HepG2 (cell line): ENCODE data around the gene PRDX3. TPM values are rescaled to one million over a fixed set of nuclear protein-coding genes. Genes with fewer than 3 reads are reported as not detected.

Experiments
- CBX5 ChIP-seq: sonication (generic); formaldehyde crosslinking; IDR thresholded peaks from 2 replicates; pipeline ENCODE4 v1.4.0; 2020; ENCODE audit warnings: missing genetic modification reagents, borderline replicate concordance
- CHD2 ChIP-seq: IDR thresholded peaks from 2 replicates; pipeline ENCODE4 v1.6.1; 2011; ENCODE audit warnings: low read depth, low read length, improper control_type of control experiment
- CSRNP1 ChIP-seq: sonication (generic); formaldehyde crosslinking; IDR thresholded peaks from 2 replicates; pipeline ENCODE4 v1.8.1; 2023; ENCODE audit warnings: mild to moderate bottlenecking, missing genetic modification reagents
- GRHL1 ChIP-seq: sonication (generic); formaldehyde crosslinking; conservative IDR thresholded peaks from 2 replicates; pipeline ENCODE4 v1.8.0; 2022; ENCODE audit warnings: missing genetic modification reagents
- MLLT10 ChIP-seq: sonication (generic); formaldehyde crosslinking; IDR thresholded peaks from 2 replicates; pipeline ENCODE4 v1.4.0; 2020; ENCODE audit warnings: missing genetic modification reagents
- NFATC3 ChIP-seq: sonication (generic); formaldehyde crosslinking; IDR thresholded peaks from 2 replicates; pipeline ENCODE4 v1.5.1; 2020; ENCODE audit warnings: mild to moderate bottlenecking, missing genetic modification reagents
- PITX1 ChIP-seq: sonication (generic); formaldehyde crosslinking; IDR thresholded peaks from 2 replicates; pipeline ENCODE4 v1.5.1; 2020; ENCODE audit warnings: mild to moderate bottlenecking, missing genetic modification reagents
- PRMT3 ChIP-seq: sonication (generic); formaldehyde crosslinking; IDR thresholded peaks from 2 replicates; pipeline ENCODE4 v1.8.1; 2022; ENCODE audit warnings: low read depth, mild to moderate bottlenecking, moderate library complexity, missing genetic modification reagents, borderline replicate concordance
- RFX3 ChIP-seq: IDR thresholded peaks from 2 replicates; pipeline ENCODE4 v1.6.1; 2016; ENCODE audit warnings: missing biosample characterization, missing genetic modification reagents
- SRSF9 ChIP-seq: fragments of 200-400 bp; formaldehyde crosslinking; IDR thresholded peaks from 2 replicates; pipeline ENCODE4 v1.6.1; 2018; ENCODE audit warnings: borderline replicate concordance, mild to moderate bottlenecking, low read depth, low read length; ENCODE audit not compliant: insufficient read depth, poor library complexity, severe bottlenecking
- TBX3 ChIP-seq: fragments of 450-650 bp; IDR thresholded peaks from 2 replicates; pipeline ENCODE4 v1.6.1; 2017; ENCODE audit warnings: antibody characterized with exemption, mild to moderate bottlenecking, inconsistent platforms, borderline replicate concordance
- TMF1 ChIP-seq: sonication (generic); formaldehyde crosslinking; IDR thresholded peaks from 2 replicates; pipeline ENCODE4 v1.8.1; 2022; ENCODE audit warnings: low read depth, missing genetic modification reagents
- ZBTB7A ChIP-seq: sonication (generic); formaldehyde crosslinking; IDR thresholded peaks from 2 replicates; pipeline ENCODE4 v1.8.0; 2022; ENCODE audit warnings: mild to moderate bottlenecking, missing genetic modification reagents
- ZFYVE20 ChIP-seq: sonication (generic); formaldehyde crosslinking; IDR thresholded peaks from 2 replicates; pipeline ENCODE4 v1.8.0; 2023; ENCODE audit warnings: low read depth, mild to moderate bottlenecking, moderate library complexity, missing genetic modification reagents, borderline replicate concordance
- ZNF432 ChIP-seq: sonication (generic); formaldehyde crosslinking; IDR thresholded peaks from 2 replicates; pipeline ENCODE4 v1.5.0; 2020; ENCODE audit warnings: missing genetic modification reagents, mild to moderate bottlenecking, borderline replicate concordance
- ZNF460 ChIP-seq: sonication (generic); formaldehyde crosslinking; IDR thresholded peaks from 2 replicates; pipeline ENCODE4 v1.5.1; 2020; ENCODE audit warnings: missing genetic modification reagents, mild to moderate bottlenecking, borderline replicate concordance
- ZNF556 ChIP-seq: sonication (generic); formaldehyde crosslinking; IDR thresholded peaks from 2 replicates; pipeline ENCODE4 v1.4.0; 2020; ENCODE audit warnings: mild to moderate bottlenecking, missing genetic modification reagents, borderline replicate concordance
- ZNF598 ChIP-seq: sonication (generic); formaldehyde crosslinking; IDR thresholded peaks from 2 replicates; pipeline ENCODE4 v1.5.1; 2020; ENCODE audit warnings: mild to moderate bottlenecking, missing genetic modification reagents, borderline replicate concordance
- ZNF703 ChIP-seq: sonication (generic); formaldehyde crosslinking; IDR thresholded peaks from 2 replicates; pipeline ENCODE4 v1.5.1; 2020; ENCODE audit warnings: missing genetic modification reagents, mild to moderate bottlenecking, moderate library complexity, borderline replicate concordance
- polyA plus RNA-seq, 8 experiments: library from polyadenylated mRNA; depleted of rRNA in 3 of 8; stranded (reverse) in 7 of 8; unstranded in 1 of 8; fragments of >200 nt; fragmentation: Illumina TruSeq in 4 of 8; extraction: Trizol in 4 of 8; gene quantifications; 2 replicates each; pipeline versions ENCODE4 v1.2.1 to v1.2.3, GENCODE V29; 2011 to 2016; ENCODE audit warnings: low read depth in 4 of 8, missing spikeins in 1 of 8, mixed read lengths in 1 of 8; ENCODE audit not compliant: insufficient read depth in 1 of 8
- total RNA-seq, 5 experiments: library from RNA; depleted of rRNA; stranded (reverse); fragments of >200 nt; fragmentation: Illumina TruSeq; extraction: Trizol; gene quantifications; 2 replicates each; pipeline ENCODE4 v1.2.3, GENCODE V29; 2016; ENCODE audit warnings: low read depth in 1 of 5
- TF ChIP-seq, protein P1 (sequence below): sonication (generic); formaldehyde crosslinking; IDR thresholded peaks from 2 replicates; pipeline ENCODE4 v1.5.1; 2020; ENCODE audit warnings: mild to moderate bottlenecking, missing genetic modification reagents, borderline replicate concordance
- TF ChIP-seq, protein P2 (sequence below): sonication (generic); formaldehyde crosslinking; IDR thresholded peaks from 2 replicates; pipeline ENCODE4; 2020; ENCODE audit warnings: missing genetic modification reagents, mild to moderate bottlenecking, borderline replicate concordance

The PRDX3 gene
- total and polyA plus RNA-seq, 2 of the 13 experiments (the other 11 are each of a cell fraction or from before 2014, with no cell fraction given) = 407 to 565 TPM

DNA sequence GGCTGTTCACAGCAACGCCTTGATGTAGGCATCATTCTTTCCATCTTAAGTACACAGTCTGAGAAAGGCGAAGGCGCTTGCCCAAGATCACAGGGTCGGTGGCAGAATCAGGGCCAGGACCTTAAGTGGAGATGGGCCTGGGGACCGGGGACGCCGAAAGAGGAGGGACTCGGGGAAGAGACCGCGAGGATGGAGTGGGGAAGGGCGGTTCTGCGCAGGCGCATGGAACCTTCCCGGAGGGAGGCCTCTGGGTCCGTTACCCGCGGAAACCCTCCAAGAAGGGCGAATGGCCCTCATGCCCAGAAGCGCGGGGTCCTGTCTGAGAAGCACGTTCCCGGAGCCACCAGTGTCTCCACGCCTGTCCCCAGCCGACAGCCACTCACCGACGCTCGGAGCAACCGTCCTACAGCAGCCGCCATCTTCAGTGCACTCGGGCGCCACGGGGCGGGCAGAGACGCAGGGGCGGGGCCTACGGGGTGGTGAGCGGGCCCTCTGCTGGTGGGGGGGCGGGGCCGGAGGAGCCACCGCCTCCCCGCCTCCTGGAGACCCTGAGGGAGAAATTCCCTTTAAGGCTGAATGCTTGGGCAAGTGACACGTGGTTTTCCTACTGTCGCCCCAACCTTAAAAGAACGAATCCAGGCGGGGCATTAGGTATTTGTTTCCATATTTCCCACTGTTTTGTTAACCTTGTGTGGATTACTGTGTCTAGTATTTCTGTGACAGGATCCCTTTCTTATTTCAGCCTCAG, at the start of gene PRDX3 (continued):
- TF ChIP-seq CSRNP1 (CRISPR knock-in tag) = peak; percentile 62; the same call in 1 of the 2 replicates
- no peak for TF ChIP-seq ZNF432 (CRISPR knock-in tag)
- no peak for TF ChIP-seq MLLT10 (CRISPR knock-in tag)
- no peak for TF ChIP-seq GRHL1 (CRISPR knock-in tag)
- TF ChIP-seq ZNF703 = no peak
- no peak for TF ChIP-seq ZNF598 (CRISPR knock-in tag)
- no peak for TF ChIP-seq TMF1 (CRISPR knock-in tag)
- TF ChIP-seq, protein P1, sequence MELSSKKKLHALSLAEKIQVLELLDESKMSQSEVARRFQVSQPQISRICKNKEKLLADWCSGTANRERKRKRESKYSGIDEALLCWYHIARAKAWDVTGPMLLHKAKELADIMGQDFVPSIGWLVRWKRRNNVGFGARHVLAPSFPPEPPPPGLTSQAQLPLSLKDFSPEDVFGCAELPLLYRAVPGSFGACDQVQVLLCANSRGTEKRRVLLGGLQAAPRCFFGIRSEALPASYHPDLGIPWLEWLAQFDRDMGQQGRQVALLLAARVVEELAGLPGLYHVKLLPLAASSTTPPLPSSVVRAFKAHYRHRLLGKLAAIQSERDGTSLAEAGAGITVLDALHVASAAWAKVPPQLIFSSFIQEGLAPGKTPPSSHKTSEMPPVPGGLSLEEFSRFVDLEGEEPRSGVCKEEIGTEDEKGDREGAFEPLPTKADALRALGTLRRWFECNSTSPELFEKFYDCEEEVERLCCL (CRISPR knock-in tag) = no peak
- TF ChIP-seq ZBTB7A = peak; percentile 63; the same call in 1 of the 2 replicates
- no peak for TF ChIP-seq ZNF460 (CRISPR knock-in tag)
- no peak for TF ChIP-seq CBX5
- TF ChIP-seq RFX3 = no peak
- TF ChIP-seq ZNF556 (CRISPR knock-in tag) = 0 out of 2 replicates have a peak, but pooled peaks have one; percentile 62
- peak; percentile 15; the same call in 1 of the 2 replicates for TF ChIP-seq CHD2
- TF ChIP-seq, protein P2, sequence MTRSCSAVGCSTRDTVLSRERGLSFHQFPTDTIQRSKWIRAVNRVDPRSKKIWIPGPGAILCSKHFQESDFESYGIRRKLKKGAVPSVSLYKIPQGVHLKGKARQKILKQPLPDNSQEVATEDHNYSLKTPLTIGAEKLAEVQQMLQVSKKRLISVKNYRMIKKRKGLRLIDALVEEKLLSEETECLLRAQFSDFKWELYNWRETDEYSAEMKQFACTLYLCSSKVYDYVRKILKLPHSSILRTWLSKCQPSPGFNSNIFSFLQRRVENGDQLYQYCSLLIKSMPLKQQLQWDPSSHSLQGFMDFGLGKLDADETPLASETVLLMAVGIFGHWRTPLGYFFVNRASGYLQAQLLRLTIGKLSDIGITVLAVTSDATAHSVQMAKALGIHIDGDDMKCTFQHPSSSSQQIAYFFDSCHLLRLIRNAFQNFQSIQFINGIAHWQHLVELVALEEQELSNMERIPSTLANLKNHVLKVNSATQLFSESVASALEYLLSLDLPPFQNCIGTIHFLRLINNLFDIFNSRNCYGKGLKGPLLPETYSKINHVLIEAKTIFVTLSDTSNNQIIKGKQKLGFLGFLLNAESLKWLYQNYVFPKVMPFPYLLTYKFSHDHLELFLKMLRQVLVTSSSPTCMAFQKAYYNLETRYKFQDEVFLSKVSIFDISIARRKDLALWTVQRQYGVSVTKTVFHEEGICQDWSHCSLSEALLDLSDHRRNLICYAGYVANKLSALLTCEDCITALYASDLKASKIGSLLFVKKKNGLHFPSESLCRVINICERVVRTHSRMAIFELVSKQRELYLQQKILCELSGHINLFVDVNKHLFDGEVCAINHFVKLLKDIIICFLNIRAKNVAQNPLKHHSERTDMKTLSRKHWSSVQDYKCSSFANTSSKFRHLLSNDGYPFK (CRISPR knock-in tag) = peak; percentile 95
- TF ChIP-seq TBX3 = no peak
- no peak for TF ChIP-seq SRSF9
- no peak for TF ChIP-seq ZFYVE20
- no peak for TF ChIP-seq NFATC3
- TF ChIP-seq PITX1 (CRISPR knock-in tag) = peak; percentile 75
- no peak for TF ChIP-seq PRMT3
